Panc1 (cell line): ENCODE data around the gene HSD17B3. TPM values are rescaled to one million over a fixed set of nuclear protein-coding genes. Genes with fewer than 3 reads are reported as not detected.
"Not testable (repeated sequence)": the region's sequence is repeated elsewhere in the genome, so short reads cannot be mapped to it uniquely, and the experiment has no call there.

Source experiments
- ATAC-seq: fragments of 200-7000 bp; cut with Tn5 transposase; 2 replicates; pipeline ENCODE4 v1.9.1; 2020; ENCODE audit warnings: mild to moderate bottlenecking, moderate library complexity
- BruUV-seq: library from RNA; stranded (reverse); fragments of 400-500 nt; replicated peaks from 2 replicates; lab custom pipeline; 2021; lab: Mats Ljungman, UMichigan
- CTCF ChIA-PET: fragments of 300-600 bp; sonication (Branson Sonifier 250); formaldehyde crosslinking; loops from one replicate; lab custom pipeline; 2022; ENCODE audit warnings: antibody characterized with exemption; lab: Charles Lee
- POLR2A ChIA-PET: fragments of 300-600 bp; sonication (Branson Sonifier 250); formaldehyde crosslinking; loops from one replicate; lab custom pipeline; 2022; ENCODE audit warnings: antibody characterized with exemption; lab: Charles Lee
- DNase-seq: peaks from one replicate; pipeline ENCODE4 v3.0.0-alpha.2; 2010; ENCODE audit warnings: low read depth, low spot score
- H3K27ac ChIP-seq: 2 replicates; pipeline ENCODE4 v1.5.1; 2011; ENCODE audit warnings: mild to moderate bottlenecking, low read length, inconsistent platforms
- H3K27me3 ChIP-seq: fragments of 200-500 bp; sonication (Bioruptor generic); 2 replicates; pipeline ENCODE4 v1.6.0; 2014; ENCODE audit warnings: low read length, inconsistent platforms; ENCODE audit not compliant: control insufficient read depth, insufficient read depth
- H3K36me3 ChIP-seq: fragments of 200-500 bp; sonication (Bioruptor generic); 2 replicates; pipeline ENCODE4 v1.5.1; 2014; ENCODE audit warnings: inconsistent platforms, mild to moderate bottlenecking, low read length, moderate library complexity; ENCODE audit not compliant: control insufficient read depth, insufficient read depth
- H3K4me1 ChIP-seq: 2 replicates; pipeline ENCODE4 v1.5.1; 2011; ENCODE audit warnings: inconsistent platforms, mild to moderate bottlenecking, low read length, moderate library complexity; ENCODE audit not compliant: control insufficient read depth, insufficient read depth
- H3K4me3 ChIP-seq, 2 experiments: 2 replicates each; pipeline ENCODE4 v1.5.1; 2011 to 2012; ENCODE audit warnings: low read depth in 2 of 2, low read length in 2 of 2, mild to moderate bottlenecking in 2 of 2, inconsistent platforms in 1 of 2, moderate library complexity in 1 of 2
- H3K9me3 ChIP-seq: fragments of 200-500 bp; sonication (Bioruptor generic); 2 replicates; pipeline ENCODE4 v1.5.1; 2014; ENCODE audit warnings: low read depth, mild to moderate bottlenecking, inconsistent platforms, low read length, moderate library complexity; ENCODE audit not compliant: control insufficient read depth, insufficient read depth
- CTCF ChIP-seq: fragments of 450-650 bp; IDR thresholded peaks from 2 replicates; pipeline ENCODE4 v1.5.1; 2017; ENCODE audit warnings: mild to moderate bottlenecking
- REST ChIP-seq, 2 experiments: IDR thresholded peaks; 2 replicates each; pipeline ENCODE4 v1.6.1; 2011 to 2012; ENCODE audit warnings: low read depth in 2 of 2, control low read depth in 1 of 2, low read length in 1 of 2, mild to moderate bottlenecking in 1 of 2, moderate library complexity in 1 of 2; ENCODE audit not compliant: insufficient read depth in 1 of 2
- SIN3A ChIP-seq: IDR thresholded peaks from 2 replicates; pipeline ENCODE4 v1.6.1; 2012; ENCODE audit warnings: low read depth, mild to moderate bottlenecking, low read length, moderate library complexity, borderline replicate concordance; ENCODE audit not compliant: insufficient read depth
- TCF7L2 ChIP-seq: IDR thresholded peaks from 2 replicates; pipeline ENCODE4 v1.6.1; 2011; ENCODE audit warnings: mild to moderate bottlenecking, low read depth, low read length, inconsistent platforms
- in situ Hi-C: cut with HindIII; loops from 2 replicates; pipeline ENCODE4 v1.10.0; 2016; ENCODE audit warnings: low sequenced_read_pairs, low pct_unique_long_range_greater_than_20kb
- intact Hi-C: fragments of 100-400 bp; cut with micrococcal nuclease; formaldehyde crosslinking; loops from one replicate; pipeline ENCODE4 v1.10.0; 2022; ENCODE audit not compliant: unreplicated experiment
- total RNA-seq: library from RNA; stranded (reverse); gene quantifications from one replicate; pipeline ENCODE4 v1.2.1, GENCODE V29; 2021; ENCODE audit not compliant: unreplicated experiment

Gene HSD17B3
- total RNA-seq, 1 experiment from 2014 or later: 0.39 TPM

- BruUV-seq: no TSS peak
- Histone ChIP-seq H3K4me3 (no peak overlapping the region), H3K27me3 (no peaks in the 10 kb centered on the region), H3K27ac (no peak overlapping the region), H3K36me3 (no peaks in the 10 kb centered on the region), H3K4me1 (no peaks in the 10 kb centered on the region), H3K9me3 (no peaks in the 10 kb centered on the region)
- in situ Hi-C loops (no loop called here), intact Hi-C loops (no loop called here)
- CTCF ChIA-PET: no interaction called here
- ATAC-seq (no peak), DNase-seq (no peak)
- TF ChIP-seq SIN3A (no peak), CTCF (no peak), TCF7L2 (no peak), REST (IDR thresholded peaks at IDR 0.05; ENCODE audit: insufficient read depth in 1 of 2, low read depth in 2 of 2, low read length in 1 of 2) (no peak)
- POLR2A ChIA-PET: no interaction called here
Measured at GRCh38 chr9:96323169-96323568, 21.2 kb upstream of the HSD17B3 start.

- H3K36me3 ChIP-seq, BruUV-seq, CTCF ChIA-PET, H3K9me3 ChIP-seq, intact Hi-C loops, H3K27me3 ChIP-seq, H3K27ac ChIP-seq, ATAC-seq, H3K4me3 ChIP-seq, POLR2A ChIA-PET, in situ Hi-C loops, DNase-seq, H3K4me1 ChIP-seq: not testable (repeated sequence)
Measured at GRCh38 chr9:96322736-96323135, 20.8 kb upstream of the HSD17B3 start.

- H3K4me1 ChIP-seq, POLR2A ChIA-PET, DNase-seq, H3K9me3 ChIP-seq, H3K36me3 ChIP-seq, H3K27ac ChIP-seq, CTCF ChIA-PET, H3K4me3 ChIP-seq, H3K27me3 ChIP-seq, ATAC-seq, BruUV-seq, intact Hi-C loops, in situ Hi-C loops: not testable (repeated sequence)
Measured at GRCh38 chr9:96322210-96322609, 20.2 kb upstream of the HSD17B3 start.
